A673 (cell line): ENCODE results near the gene STH.

Experiments used
- EZH2 ChIP-seq: fragments of 200-600 bp; sonication (generic); IDR thresholded peaks from 2 replicates; pipeline ENCODE4 v1.6.1; 2017; ENCODE audit warnings: borderline replicate concordance, low read depth, mild to moderate bottlenecking, mixed read lengths, antibody characterized with exemption, low read length; ENCODE audit not compliant: poor library complexity, severe bottlenecking
- TF ChIP-seq, protein P1 (sequence below): fragments of 300-800, 200-600 bp; sonication (generic); conservative IDR thresholded peaks from 2 replicates; pipeline ENCODE4 v1.5.1; 2017; ENCODE audit warnings: low read depth, mild to moderate bottlenecking, antibody characterized with exemption, low read length, moderate library complexity, mixed read lengths

DNA sequence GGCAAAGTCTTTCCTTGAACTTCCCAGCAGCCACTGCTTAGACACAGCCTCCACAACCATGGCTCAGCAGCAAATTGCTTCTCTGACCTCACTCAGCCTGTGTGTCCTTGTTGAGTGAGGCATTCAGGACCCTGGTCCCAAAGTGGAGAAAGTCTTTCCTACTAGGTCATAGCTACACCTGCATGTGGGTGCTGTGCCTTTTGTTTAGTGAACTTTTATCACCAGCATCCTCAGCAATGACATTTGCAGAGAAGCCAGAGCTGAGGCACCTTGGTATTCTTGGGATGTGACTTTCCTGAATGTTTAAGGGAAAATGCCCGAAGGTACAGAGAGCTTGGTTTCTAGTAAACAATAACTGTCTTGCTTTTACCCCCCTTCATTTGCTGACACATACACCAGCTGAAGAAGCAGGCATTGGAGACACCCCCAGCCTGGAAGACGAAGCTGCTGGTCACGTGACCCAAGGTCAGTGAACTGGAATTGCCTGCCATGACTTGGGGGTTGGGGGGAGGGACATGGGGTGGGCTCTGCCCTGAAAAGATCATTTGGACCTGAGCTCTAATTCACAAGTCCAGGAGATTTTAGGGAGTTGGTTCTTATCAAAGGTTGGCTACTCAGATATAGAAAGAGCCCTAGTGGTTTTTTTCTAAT, 20.9 kb upstream of the STH start:
- TF ChIP-seq, protein P1, sequence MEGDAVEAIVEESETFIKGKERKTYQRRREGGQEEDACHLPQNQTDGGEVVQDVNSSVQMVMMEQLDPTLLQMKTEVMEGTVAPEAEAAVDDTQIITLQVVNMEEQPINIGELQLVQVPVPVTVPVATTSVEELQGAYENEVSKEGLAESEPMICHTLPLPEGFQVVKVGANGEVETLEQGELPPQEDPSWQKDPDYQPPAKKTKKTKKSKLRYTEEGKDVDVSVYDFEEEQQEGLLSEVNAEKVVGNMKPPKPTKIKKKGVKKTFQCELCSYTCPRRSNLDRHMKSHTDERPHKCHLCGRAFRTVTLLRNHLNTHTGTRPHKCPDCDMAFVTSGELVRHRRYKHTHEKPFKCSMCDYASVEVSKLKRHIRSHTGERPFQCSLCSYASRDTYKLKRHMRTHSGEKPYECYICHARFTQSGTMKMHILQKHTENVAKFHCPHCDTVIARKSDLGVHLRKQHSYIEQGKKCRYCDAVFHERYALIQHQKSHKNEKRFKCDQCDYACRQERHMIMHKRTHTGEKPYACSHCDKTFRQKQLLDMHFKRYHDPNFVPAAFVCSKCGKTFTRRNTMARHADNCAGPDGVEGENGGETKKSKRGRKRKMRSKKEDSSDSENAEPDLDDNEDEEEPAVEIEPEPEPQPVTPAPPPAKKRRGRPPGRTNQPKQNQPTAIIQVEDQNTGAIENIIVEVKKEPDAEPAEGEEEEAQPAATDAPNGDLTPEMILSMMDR = no peak
- no peak for TF ChIP-seq EZH2
